ENCODE results near the gene DUOX2.
A peak's percentile ranks its signal among the peaks of the same experiment; 100 is the strongest.
"Not testable (repeated sequence)": the region's sequence is repeated elsewhere in the genome, so short reads cannot be mapped to it uniquely, and the experiment has no call there.

DUOX2 gene

GRCh38 chr15:45118131-45118588, 4.2 kb upstream of the DUOX2 start:
- peak; percentile 91 for DNase-seq

- DNase-seq: no peak
Observed at GRCh38 chr15:45117308-45118130, 3.5 kb upstream of the DUOX2 start.

GRCh38 chr15:45116482-45117307, 2.7 kb upstream of the DUOX2 start:
- no peak for DNase-seq

GRCh38 chr15:45116006-45116481, 2.1 kb upstream of the DUOX2 start:
- DNase-seq: no peak

GRCh38 chr15:45115312-45115820, 1.4 kb upstream of the DUOX2 start:
- no peak for DNase-seq

GRCh38 chr15:45114751-45115085, 746 bp upstream of the DUOX2 start:
- DNase-seq: no peak

GRCh38 chr15:45113380-45113990, 487 bp downstream of the DUOX2 start:
- DNase-seq: no peak

- no peak for DNase-seq
Observed at GRCh38 chr15:45112591-45113379, 1.2 kb downstream of the DUOX2 start.

GRCh38 chr15:45112143-45112590, 1.8 kb downstream of the DUOX2 start:
- DNase-seq: no peak

- no peak for DNase-seq
Observed at GRCh38 chr15:45111390-45112142, 2.4 kb downstream of the DUOX2 start.

GRCh38 chr15:45110256-45110820, 3.6 kb downstream of the DUOX2 start:
- no peak for DNase-seq

- DNase-seq: no peak
Observed at GRCh38 chr15:45107941-45108630, 5.9 kb downstream of the DUOX2 start.

- DNase-seq: no peak
Observed at GRCh38 chr15:45106002-45106790, 7.8 kb downstream of the DUOX2 start.

GRCh38 chr15:45105586-45105985, 8.4 kb downstream of the DUOX2 start:
- DNase-seq: no peak

GRCh38 chr15:45104170-45104569, 9.8 kb downstream of the DUOX2 start:
- DNase-seq: not testable (repeated sequence)

- no peak for DNase-seq
Observed at GRCh38 chr15:45102226-45102625, 11.7 kb downstream of the DUOX2 start.

- no peak for DNase-seq
Observed at GRCh38 chr15:45101749-45102148, 12.2 kb downstream of the DUOX2 start.

GRCh38 chr15:45100884-45101625, 12.9 kb downstream of the DUOX2 start:
- DNase-seq: no peak

Measured in activated CD4-positive, alpha-beta T cell treated with anti-CD3 and anti-CD28 coated beads for 48 hours (primary cell).